ENCODE data around the gene TRMO.

Gene TRMO

DNA sequence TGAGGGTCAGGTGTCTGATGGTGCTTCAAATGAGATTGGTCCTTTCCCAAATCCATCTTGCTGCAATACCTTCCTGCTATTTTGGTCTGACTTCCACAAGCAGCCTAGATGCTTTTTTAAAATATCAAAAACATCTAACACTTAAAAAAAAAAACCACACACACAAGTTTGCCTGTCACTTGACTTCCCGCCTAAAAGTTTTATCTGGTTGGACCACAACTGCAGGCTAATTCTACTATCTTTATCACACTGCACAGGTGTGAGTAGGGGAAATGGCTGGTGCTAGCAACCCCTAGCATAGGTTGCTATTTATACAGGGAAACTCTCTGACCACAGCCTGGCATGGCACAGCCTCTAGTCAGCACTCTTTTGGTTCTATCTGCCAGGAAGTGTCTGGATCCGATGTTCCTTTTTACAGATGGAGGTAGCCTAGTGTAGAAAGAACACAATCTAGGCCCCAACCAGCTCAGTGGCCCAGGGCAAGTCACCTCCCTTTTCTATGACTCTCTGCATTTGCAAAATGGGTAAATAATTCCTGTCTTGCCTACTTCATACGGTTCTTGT is 15.9 kb upstream of the TRMO start, which contains the start of gene HEMGN:
HEMGN (minus strand) TSS at position 92 of the 564 bp plus-strand sequence; CDS start at position 56, 36 bp downstream.
- no peak for DNase-seq (ENCODE audit: low read depth)

- no peak for DNase-seq (ENCODE audit: low read depth)
These were observed 14.7 kb upstream of the TRMO start for GRCh38 chr9:97936998-97937397.

GRCh38 chr9:97935276-97935675 is 13.0 kb upstream of the TRMO start:
- no peak for DNase-seq (ENCODE audit: low read depth)

- no peak for DNase-seq (ENCODE audit: low read depth)
These were observed 12.2 kb upstream of the TRMO start for GRCh38 chr9:97934321-97935115.

DNA sequence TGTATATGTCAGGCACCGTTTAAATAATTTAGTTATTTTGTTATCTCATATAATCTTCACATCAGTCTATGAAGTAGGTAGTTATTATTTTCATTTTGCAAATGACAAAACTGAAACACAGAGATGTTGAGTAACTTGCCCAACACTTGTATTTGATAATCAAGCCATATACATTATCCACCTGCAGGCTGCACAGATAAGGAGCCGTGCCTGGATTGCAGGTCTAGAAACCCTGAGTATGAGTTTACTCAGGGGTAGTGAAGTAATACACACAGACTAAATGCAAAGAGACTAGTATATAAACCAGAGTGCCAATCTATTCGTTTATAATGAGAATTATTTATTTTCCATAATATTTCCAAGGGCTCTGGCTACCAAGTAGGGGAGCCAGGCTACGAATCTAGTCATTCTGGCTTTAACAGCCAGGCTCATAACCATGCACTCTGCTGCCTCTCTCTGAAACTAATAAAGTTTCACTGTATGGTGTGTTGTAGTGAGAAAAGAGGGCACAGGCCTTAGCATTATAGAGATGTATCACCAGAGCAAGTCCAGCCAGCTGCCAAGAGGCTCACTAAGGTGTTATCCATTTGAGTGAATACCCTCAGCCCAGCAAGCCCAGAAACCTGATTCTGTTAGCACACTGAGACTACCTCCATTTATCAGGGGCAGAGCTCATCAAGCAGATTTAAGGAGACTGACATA is 11.1 kb upstream of the TRMO start:
- no peak for DNase-seq (ENCODE audit: low read depth)

DNA sequence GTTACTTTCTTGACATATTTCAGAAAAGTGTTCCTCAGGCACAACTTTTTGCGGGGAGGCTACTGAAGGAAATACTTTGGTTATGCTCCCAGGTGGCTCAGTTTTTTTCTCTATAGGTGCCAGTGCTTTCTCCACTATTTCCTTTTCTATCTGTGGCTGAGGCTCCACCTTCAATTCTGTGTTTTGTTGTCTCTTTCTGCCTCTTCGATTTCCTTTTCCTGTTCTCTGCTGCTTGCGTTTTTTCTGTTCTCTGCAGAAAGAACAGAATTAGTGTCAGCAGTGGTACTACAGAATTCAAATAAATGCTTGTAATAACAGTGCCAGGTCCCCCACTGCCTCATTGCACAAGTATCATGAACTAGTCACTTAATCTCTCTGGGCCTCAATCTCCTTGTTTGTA is 8.7 kb upstream of the TRMO start:
- DNase-seq (ENCODE audit: low read depth): no peak

- no peak for DNase-seq (ENCODE audit: low read depth)
These were observed 6.8 kb upstream of the TRMO start for GRCh38 chr9:97928986-97929604.

- DNase-seq (ENCODE audit: low read depth): no peak
These were observed 3.4 kb upstream of the TRMO start for GRCh38 chr9:97925497-97926334.

DNA sequence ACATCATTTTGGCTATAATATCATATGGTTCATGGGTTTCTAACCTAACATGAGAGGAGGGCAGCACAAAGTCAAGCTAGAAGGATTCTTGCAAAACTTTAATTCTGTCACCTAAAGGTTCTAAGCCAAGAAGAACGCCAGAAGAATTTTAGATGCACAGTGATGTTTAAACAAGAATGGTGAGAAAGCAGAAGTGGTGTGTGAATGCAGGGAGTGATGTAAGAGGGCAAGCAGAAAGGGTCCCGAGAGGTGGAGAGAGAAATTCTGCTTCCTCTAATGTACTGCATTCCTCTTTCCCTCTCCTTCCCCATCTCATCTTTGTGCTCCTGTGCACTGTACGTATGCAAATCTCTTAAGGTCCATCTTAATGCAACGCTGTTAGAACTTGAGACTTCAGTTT is 2.1 kb upstream of the TRMO start:
- no peak for DNase-seq (ENCODE audit: low read depth)

DNA sequence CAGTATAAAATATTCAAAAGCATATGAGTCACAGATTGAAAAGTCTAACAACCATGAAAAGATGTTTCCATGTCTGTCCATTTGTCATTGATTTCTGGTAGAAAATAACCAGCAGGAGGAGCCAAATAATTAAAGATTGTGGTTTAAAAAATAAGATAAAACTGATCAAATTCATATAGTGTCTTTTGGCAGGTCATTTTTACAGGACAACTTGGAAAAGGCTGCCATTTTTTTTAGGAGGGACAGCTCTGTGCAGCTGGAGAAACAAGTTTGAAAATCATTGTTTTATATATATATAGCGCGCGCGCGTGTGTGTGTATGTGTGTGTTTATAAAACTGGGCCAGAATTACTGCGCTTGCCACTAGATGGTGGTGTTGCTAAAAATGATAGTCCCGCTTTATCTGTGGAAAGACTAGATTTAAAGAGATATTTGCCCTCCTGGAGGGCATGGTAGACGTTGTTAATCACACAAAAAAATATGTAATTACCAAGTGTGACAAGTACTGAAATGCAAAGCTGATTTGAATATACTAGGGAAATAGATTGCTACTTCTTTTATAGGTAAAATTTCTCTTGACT is 1.3 kb upstream of the TRMO start:
- peak; percentile 49 for DNase-seq (ENCODE audit: low read depth)

GRCh38 chr9:97919217-97919813 is 3.0 kb downstream of the TRMO start:
- DNase-seq (ENCODE audit: low read depth): no peak

- DNase-seq (ENCODE audit: low read depth): no peak
These were observed 3.7 kb downstream of the TRMO start for GRCh38 chr9:97918611-97919010.

GRCh38 chr9:97911970-97912369 is 10.3 kb downstream of the TRMO start:
- no peak for DNase-seq (ENCODE audit: low read depth)

DNA sequence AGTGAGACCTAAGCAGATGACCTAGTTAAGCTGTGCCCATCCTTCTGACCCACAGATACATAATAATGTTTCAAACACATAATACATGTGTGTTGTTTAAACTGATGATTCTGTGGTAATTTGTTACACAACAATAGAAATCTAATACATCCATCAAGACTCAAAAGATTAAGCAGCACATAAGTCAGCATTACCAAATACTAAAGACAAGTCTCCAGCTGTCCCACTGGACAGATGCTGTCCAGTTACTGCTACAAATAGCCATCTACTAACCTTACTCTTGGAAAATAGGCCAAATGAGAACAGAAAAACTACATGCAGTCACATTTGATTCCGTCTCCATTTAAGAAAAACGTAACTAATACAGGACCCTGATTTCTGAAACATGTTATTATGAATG is 10.8 kb downstream of the TRMO start:
- no peak for DNase-seq (ENCODE audit: low read depth)

DNA sequence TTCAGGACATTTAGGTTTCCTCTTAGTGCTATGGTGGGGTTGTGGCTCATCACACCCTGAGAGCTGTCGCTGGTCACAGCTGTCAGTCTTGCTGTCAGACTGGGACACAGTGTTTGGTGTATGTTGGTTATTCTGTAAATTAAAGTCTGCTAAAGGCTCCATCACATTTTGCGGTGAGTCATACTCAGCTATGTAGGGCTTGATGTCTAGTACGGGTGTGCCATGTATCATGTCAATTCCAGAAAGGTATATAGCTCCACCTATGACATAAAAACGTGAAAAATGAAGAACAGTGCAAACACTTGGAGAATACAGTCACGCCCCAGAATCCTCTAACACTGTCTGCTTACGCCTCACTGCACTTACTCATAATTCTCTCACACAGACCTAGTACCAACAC is 11.9 kb downstream of the TRMO start:
- DNase-seq (ENCODE audit: low read depth): no peak

- no peak for DNase-seq (ENCODE audit: low read depth)
These were observed 13.6 kb downstream of the TRMO start for GRCh38 chr9:97908705-97909104.

DNA sequence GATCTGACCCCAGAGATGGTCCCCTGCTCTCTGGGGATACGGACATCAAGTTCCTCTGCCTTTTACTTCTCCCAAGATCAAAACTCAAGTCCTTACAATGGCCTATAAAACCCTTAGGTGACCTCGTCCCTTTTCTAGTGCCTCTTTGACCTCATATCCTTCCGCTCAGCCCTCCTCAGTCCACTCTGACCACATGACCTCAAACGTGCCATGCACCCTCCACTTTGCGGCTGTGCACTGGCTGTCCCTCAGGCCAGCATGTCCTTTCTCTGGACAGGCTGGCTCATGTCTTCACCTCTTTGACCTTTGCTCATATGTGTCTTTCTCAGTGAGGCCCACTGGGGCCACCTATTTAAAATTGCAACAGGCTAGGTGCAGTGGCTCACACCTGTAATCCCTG is 14.7 kb downstream of the TRMO start:
- no peak for DNase-seq (ENCODE audit: low read depth)

GRCh38 chr9:97907046-97907445 is 15.3 kb downstream of the TRMO start:
- no peak for DNase-seq (ENCODE audit: low read depth)

GRCh38 chr9:97906236-97906831 is 16.0 kb downstream of the TRMO start:
- DNase-seq (ENCODE audit: low read depth): peak; percentile 32

DNA sequence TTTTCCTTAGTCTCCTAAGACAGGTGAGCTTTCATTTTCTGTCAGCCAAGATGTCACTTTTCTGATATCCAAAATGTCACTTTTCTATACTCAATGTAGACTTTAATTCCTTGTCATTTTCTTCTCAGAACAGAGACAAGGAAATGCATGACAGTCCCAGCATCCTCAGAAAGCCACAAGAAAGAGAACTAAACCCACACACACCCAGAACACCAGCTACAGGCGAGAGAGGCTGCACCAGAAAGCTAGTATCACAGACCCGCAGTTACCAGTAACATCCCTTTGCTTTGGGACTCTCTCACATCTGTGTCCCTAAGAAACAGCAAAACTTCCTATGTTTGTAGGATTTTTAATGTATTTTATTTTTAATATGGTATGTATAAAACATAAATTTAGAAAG is 17.1 kb downstream of the TRMO start:
- peak; percentile 38 for DNase-seq (ENCODE audit: low read depth)

DNA sequence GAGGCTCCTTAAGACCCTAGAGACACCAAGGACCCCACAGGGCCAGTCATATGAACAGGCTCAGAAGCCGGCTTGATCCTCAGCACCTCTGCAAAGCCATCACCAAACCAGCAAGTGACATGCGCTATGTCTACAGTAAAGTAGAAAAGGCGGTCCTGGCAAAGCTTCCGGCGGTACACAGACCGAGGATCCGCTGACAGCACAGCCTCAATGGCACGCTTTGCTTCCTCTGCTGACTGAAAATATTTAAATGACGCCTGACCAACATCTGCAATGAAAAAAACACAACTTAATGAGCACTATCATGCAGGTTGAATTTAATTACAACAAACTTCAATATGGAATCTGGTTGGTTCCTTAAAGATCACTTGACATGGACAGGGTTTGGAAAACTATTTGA is 17.6 kb downstream of the TRMO start:
- DNase-seq (ENCODE audit: low read depth): peak; percentile 44

Measured in activated T-helper 1 cell treated with Interleukin-2 at 50 U/mL for 16 hours (primary cell).